Muscle of leg (tissue), 11 donors: Measurements from ENCODE around the gene FBN2. TPM values are rescaled to one million over a fixed set of nuclear protein-coding genes. Genes with fewer than 3 reads are reported as not detected.
"Not testable (repeated sequence)": the region's sequence is repeated elsewhere in the genome, so short reads cannot be mapped to it uniquely, and the experiment has no call there.

Source experiments
- DNase-seq: peaks from one replicate; pipeline ENCODE4 v3.0.0; 2013
- H3K27ac ChIP-seq: one replicate; pipeline ENCODE4 v1.5.1; 2013; ENCODE audit warnings: mild to moderate bottlenecking, low read length, control low read depth
- H3K27me3 ChIP-seq: one replicate; pipeline ENCODE4 v1.6.1; 2013; ENCODE audit warnings: low read length; ENCODE audit not compliant: control insufficient read depth, insufficient read depth
- H3K36me3 ChIP-seq: one replicate; pipeline ENCODE4 v1.6.1; 2013; ENCODE audit warnings: low read length; ENCODE audit not compliant: control insufficient read depth, insufficient read depth
- H3K4me1 ChIP-seq: one replicate; pipeline ENCODE4 v1.6.1; 2013; ENCODE audit warnings: low read length; ENCODE audit not compliant: control insufficient read depth, insufficient read depth
- H3K4me3 ChIP-seq: one replicate; pipeline ENCODE4 v1.5.1; 2013; ENCODE audit warnings: low read length, control low read depth
- H3K9me3 ChIP-seq: replicated peaks from 2 replicates; pipeline ENCODE4 v1.6.1; 2013; ENCODE audit warnings: low read depth, low read length; ENCODE audit not compliant: control insufficient read depth
- WGBS: methylation state at CpG from one replicate; pipeline ENCODE4 v1.1.5; 2013; ENCODE audit warnings: missing lambda C conversion rate; ENCODE audit not compliant: insufficient coverage; 5-methylcytosine and 5-hydroxymethylcytosine counted together
- polyA plus RNA-seq, 8 donors: library from polyadenylated mRNA; unstranded; fragments of 120-200 nt; gene quantifications; one replicate each; pipeline versions ENCODE4 v1.2.1 to v1.2.3, GENCODE V29; 2013; ENCODE audit warnings: inconsistent platforms in 1 of 8, low replicate concordance in 1 of 8; ENCODE audit not compliant: insufficient read length in 8 of 8, insufficient read depth in 1 of 8
- total RNA-seq: library from RNA; stranded (reverse); fragments of 120-200 nt; gene quantifications from one replicate; pipeline ENCODE4 v1.2.4, GENCODE V29; 2013

The FBN2 gene
- total and polyA plus RNA-seq, 9 donors, result 32.8 to 148 (median 83.6) TPM

DNA sequence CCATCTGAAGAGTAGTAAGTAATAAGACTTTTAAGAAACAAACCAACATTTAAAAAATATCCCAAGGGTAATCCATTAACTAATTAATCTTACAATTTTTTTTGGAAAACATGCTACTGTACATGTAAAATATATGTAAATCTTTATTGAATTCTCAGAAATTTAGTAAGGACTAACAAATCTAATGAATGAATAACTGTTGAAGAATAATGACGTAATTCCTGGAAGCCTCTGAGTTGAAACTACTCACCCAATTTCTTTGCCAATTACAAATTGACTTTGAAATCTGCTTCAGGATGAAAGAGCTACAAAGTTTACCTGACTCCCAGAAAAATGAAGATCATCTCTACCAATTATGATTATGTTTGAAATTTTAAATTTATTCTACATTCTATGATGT lies 21.1 kb downstream of the FBN2 start:
- Histone ChIP-seq H3K4me3 (no peak overlapping the region), H3K4me1 (no peaks in the 10 kb centered on the region), H3K27ac (no peak overlapping the region), H3K9me3 (no peaks in the 10 kb centered on the region), H3K27me3 (no peaks in the 10 kb centered on the region), H3K36me3 (peaks cover 7% of the 10 kb centered on the region)
- WGBS, result no CpG with 5 or more reads among the region's 1 CpG
- no peak for DNase-seq

DNA sequence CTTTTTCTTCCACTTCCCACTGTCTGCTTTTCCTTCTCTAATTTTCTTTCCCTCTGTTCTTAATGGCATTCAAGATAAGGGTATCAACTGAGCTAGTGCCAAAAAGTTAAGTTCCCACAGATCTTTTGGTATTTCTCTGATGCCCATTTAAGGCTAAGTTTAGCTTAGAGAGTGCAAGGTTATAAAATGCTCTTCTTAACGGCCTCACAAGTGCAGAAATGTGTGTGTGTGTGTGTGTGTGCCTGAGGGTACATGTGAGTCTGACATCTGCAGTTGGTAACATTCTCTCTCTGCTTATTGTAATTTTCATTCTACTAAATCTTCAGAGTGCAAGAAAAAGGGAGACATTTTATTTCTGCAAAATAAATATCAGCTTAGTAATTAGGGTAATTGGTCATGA lies 24.2 kb downstream of the FBN2 start:
- H3K36me3 ChIP-seq, result peaks cover 7% of the 10 kb centered on the region
- no peak overlapping the region for H3K4me3 ChIP-seq
- no peak overlapping the region for H3K27ac ChIP-seq
- no peaks in the 10 kb centered on the region for H3K9me3 ChIP-seq
- no peaks in the 10 kb centered on the region for H3K4me1 ChIP-seq
- no peak for DNase-seq
- no CpG with 5 or more reads among the region's 1 CpG for WGBS
- no peaks in the 10 kb centered on the region for H3K27me3 ChIP-seq

DNA sequence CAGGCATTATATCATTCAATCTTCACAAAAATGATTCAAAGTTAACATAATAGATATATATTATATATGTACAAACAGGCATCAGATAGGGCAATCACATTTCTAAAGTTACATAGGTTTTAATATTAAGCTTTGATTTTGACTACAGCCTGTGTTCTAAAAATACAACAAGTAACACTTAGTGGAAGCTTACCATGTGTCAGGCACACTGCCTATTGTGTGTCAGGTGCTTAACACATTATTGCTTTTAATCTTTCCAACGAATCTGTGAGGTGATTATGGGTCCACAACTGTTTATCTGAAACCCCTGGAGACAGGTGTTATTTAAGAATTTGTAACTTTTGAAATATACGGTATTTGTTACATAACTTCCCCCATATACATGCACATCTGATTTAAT lies 25.2 kb downstream of the FBN2 start:
- Histone ChIP-seq H3K4me1 (no peaks in the 10 kb centered on the region), H3K27ac (no peak overlapping the region), H3K4me3 (no peak overlapping the region), H3K27me3 (no peaks in the 10 kb centered on the region), H3K36me3 (peaks cover under 1% of the 10 kb centered on the region), H3K9me3 (no peaks in the 10 kb centered on the region)
- no peak for DNase-seq
- no CpG with 5 or more reads among the region's 2 CpGs for WGBS

DNA sequence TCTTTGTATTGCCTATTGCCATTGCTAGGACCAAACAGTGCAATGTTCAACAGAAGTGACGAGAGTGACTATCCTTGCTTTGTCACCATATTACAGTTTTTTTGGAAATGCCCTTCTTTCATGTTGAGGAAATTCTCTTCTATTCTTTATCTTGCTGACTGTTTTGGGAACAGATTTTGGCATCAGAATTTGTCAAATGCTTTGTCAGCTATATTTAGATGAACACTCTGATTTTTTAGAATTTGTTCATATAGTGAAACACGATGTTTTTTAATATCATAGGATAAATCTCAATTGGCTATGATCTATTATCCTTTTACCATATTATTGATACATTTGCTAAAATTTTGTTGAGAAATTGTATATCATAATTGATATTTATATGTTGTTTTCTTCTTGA lies 31.4 kb downstream of the FBN2 start:
- Histone ChIP-seq H3K27ac (no peak overlapping the region), H3K4me1 (no peaks in the 10 kb centered on the region), H3K4me3 (no peak overlapping the region), H3K36me3 (peaks cover 2% of the 10 kb centered on the region), H3K9me3 (peaks cover 10% of the 10 kb centered on the region), H3K27me3 (no peaks in the 10 kb centered on the region)
- DNase-seq, result no peak
- WGBS, result no CpG with 5 or more reads among the region's 2 CpGs

DNA sequence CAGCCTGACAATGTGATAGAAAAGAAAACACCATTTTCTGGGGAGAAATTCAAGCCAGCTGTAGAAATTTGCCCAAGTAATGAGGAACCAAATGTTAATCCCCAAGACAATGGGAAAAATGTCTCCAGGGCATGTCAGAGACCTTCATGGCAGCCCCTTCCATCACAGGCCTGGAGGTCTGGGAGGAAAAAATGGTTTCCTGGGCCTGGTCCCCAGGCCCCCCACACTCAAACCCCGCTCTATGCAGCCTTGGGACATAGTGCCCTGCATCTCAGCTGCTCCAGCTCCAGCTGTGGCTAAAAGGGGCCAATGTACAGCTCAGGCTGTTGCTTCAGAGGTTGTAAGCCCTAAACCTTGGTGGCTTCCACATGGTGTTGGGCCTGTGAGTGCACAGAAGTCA lies 34.3 kb downstream of the FBN2 start:
- not testable (repeated sequence) for H3K4me1 ChIP-seq
- 100% methylated on average over 1 of the region's 1 CpG for WGBS

DNA sequence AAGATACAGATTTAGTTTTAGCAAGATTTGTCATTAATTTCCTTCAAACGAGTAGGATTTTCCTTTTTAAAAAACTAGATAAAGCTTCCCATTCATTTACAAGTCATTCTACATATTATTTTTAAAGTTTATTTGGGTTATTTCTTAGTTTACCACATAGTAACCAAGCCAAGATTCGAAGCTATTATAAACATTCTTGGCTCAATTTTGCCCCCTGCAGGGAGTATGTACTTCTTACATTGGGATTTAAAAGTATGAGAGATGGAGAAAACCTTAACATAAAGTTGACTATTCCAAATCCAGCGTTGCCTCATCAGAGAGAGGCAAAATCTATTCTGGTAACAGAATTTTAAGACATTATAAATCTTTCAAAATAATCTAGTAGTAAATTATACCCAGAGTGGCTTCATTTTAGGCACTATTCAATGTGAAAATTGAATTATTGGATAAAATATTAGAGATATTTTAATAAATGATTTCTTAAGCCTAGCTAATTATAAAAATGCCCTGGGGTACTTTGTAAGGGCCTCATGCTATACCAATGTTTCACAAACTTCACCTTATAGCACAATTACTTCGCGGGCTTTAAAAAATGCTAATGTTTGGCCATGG lies 39.1 kb downstream of the FBN2 start:
- peak; percentile 86 for DNase-seq
- Histone ChIP-seq H3K36me3 (no peaks in the 10 kb centered on the region), H3K27ac (no peak overlapping the region), H3K4me1 (no peaks in the 10 kb centered on the region), H3K27me3 (no peaks in the 10 kb centered on the region), H3K9me3 (peaks cover 5% of the 10 kb centered on the region), H3K4me3 (no peak overlapping the region)
- WGBS, result no CpG with 5 or more reads among the region's 5 CpGs

More for the DNA sequence above, 34.3 kb downstream of the FBN2 start:
- not testable (repeated sequence) for H3K27ac ChIP-seq, H3K36me3 ChIP-seq, DNase-seq, H3K4me3 ChIP-seq, H3K27me3 ChIP-seq
- H3K9me3 ChIP-seq, result peaks cover 10% of the 10 kb centered on the region

DNA sequence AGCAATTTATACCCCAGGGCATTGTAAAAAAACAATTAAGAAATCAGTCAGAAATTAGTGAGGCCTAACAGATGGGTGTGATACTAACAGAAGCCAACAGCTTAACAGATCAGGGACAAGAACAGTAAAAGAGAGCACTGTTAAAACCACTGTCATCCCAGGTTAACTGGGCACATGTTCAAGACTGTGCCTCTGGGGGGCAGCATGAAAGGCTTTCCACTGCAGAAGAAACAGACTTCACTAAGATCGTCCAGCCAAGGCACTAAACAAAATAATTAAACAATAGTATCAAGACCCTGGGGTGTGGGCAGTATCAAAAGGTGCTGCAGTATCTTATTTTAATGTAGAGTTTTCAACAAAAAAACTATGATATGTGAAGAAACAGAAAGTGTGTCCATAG lies 43.5 kb downstream of the FBN2 start:
- peak; percentile 31 for DNase-seq
- H3K4me1 ChIP-seq, result no peaks in the 10 kb centered on the region
- no peak overlapping the region for H3K27ac ChIP-seq
- no peaks in the 10 kb centered on the region for H3K36me3 ChIP-seq
- no peaks in the 10 kb centered on the region for H3K27me3 ChIP-seq
- H3K4me3 ChIP-seq, result no peak overlapping the region
- no CpG with 5 or more reads among the region's 1 CpG for WGBS
- H3K9me3 ChIP-seq, result peaks cover 2% of the 10 kb centered on the region

DNA sequence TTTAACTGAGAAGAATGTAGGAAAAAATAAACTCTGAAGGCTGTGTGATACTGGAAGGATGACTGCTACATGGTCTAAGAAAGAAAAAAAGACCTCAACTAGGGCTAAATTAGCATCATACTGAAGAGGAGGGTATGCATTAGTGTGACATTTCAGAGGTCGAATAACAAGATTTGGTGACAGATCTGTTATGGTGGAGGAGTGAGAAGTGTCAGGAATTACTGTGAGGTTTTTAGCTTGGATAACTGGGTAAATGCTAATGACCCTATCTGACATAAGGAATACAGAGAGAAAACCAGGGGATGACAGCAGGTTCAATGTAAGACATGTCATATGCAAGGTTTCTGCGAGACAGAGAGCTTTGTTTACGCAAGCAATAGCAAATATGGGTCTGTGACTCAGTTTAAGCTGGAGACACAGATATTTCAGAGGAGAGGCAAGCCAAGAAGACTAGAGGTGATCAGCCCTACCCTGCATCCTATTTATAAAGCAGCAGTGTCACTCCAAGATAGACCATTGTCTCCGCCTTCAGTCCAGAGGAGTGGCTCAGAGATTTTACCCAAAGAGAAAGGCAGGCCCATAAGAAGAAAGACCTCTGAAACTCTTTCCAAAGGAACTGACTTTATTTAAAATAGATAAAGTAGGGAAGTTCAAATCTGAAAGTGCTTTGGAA lies 44.3 kb downstream of the FBN2 start:
- WGBS, result 94% methylated on average over 3 of the region's 4 CpGs
- DNase-seq, result no peak
- Histone ChIP-seq H3K9me3 (peaks cover 2% of the 10 kb centered on the region), H3K4me1 (no peaks in the 10 kb centered on the region), H3K27me3 (no peaks in the 10 kb centered on the region), H3K27ac (no peak overlapping the region), H3K36me3 (no peaks in the 10 kb centered on the region), H3K4me3 (no peak overlapping the region)

DNA sequence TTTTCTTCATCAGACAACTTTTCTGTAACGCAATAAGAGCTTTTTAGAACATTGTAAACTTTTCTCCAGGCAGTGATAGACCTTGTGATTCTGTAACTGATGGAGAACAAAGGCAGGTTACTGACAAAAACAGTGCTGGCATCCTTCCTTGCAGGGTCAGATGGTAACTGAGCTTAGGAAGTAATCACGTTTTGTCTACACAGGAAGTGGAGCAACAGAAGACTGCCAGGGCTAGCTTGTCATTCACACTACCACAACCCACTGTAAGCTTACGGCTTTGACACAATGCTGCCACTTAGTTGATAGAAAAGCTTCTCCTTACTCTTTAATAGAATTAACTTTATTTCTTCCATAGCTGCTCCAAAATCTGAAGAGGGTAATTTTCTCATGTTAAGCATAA lies 46.8 kb downstream of the FBN2 start:
- peaks cover 2% of the 10 kb centered on the region for H3K9me3 ChIP-seq
- WGBS, result no CpG with 5 or more reads among the region's 3 CpGs
- H3K27ac ChIP-seq, result peak overlapping the region; percentile 37
- DNase-seq, result peak; percentile 42
- H3K36me3 ChIP-seq, result no peaks in the 10 kb centered on the region
- H3K4me1 ChIP-seq, result no peaks in the 10 kb centered on the region
- no peaks in the 10 kb centered on the region for H3K27me3 ChIP-seq
- H3K4me3 ChIP-seq, result no peak overlapping the region

DNA sequence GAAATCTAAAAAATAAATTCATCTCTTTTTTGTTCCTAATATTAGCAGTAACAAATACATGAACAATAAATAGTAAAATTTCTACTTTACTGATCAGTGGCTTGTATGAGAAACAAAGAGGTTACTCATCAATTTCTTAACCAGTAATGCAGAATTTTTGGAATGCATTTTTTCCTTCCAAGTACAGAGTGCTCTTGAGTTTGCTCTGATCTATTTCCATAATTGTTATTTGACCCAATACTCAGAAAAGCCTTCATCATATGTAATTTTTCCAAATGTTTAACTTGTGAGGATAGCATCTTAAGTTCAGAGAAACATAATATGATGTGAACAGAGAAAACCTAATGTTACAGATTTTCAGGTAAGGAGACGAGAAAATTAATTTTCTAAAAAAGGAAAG lies 47.3 kb downstream of the FBN2 start:
- peak; percentile 70 for DNase-seq
- Histone ChIP-seq H3K4me3 (no peak overlapping the region), H3K27ac (peak overlapping the region; percentile 37), H3K4me1 (no peaks in the 10 kb centered on the region), H3K9me3 (peaks cover 2% of the 10 kb centered on the region), H3K36me3 (no peaks in the 10 kb centered on the region), H3K27me3 (no peaks in the 10 kb centered on the region)
- no CpG with 5 or more reads among the region's 1 CpG for WGBS
